Hepatocyte (in vitro differentiated cells): ENCODE results near the gene POU4F1.

Source experiments
- CTCF ChIP-seq: fragments of 200-600 bp; sonication (generic); IDR thresholded peaks from 2 replicates; pipeline ENCODE4 v1.5.1; 2016; ENCODE audit warnings: antibody characterized with exemption, mild to moderate bottlenecking; ENCODE audit not compliant: poor library complexity
- EZH2phosphoT487 ChIP-seq: fragments of 200-600 bp; sonication (generic); IDR thresholded peaks from one replicate; pipeline ENCODE4 v1.6.1; 2018; ENCODE audit warnings: antibody characterized with exemption, mild to moderate bottlenecking, low read depth, moderate library complexity; ENCODE audit not compliant: unreplicated experiment, severe bottlenecking

GRCh38 chr13:78608252-78608687, 4.9 kb upstream of the POU4F1 start:
- TF ChIP-seq CTCF (no peak), EZH2phosphoT487 (no peak)
